ENCODE data around the gene TOX4.
"Not testable (repeated sequence)": the region's sequence is repeated elsewhere in the genome, so short reads cannot be mapped to it uniquely, and the experiment has no call there.

Gene TOX4

DNA sequence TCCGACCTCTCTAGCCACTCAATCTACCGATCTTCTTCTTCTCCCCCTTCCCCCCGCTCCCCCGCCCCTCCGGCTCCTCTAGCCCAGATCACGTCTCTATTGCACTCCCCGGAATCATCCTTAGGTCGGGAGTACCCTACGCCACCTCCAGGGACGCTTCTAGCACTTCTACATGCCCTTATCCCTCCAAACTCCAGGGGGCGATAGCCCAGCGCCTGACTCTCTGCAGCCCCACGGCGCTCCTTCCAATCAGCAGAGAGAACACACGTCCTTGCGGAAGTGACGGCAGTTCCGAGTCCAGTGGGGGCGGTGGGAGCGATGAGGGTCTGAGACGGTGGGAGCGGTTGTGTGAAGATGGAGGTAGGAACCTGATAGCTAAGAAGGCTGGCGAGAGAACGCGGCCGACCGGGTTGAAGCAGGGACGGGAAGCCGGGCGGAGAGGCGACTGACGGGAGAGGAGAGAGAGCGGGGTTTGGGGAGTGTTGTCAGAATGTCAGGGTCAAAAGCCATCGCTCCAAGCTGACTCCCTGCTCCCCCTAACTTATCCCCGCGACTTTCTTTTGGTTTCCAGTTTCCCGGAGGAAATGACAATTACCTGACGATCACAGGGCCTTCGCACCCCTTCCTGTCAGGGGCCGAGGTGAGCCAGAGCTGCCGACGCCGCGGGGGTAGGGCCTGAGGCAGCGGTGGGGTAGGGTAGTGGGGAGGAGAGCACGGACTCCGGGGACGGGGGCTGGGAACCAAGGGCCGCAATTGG is at the start of gene TOX4, which contains the start of gene RAB2B:
TOX4 (plus strand) TSS at position 271 of the 757 bp plus-strand sequence; CDS start at position 355, 84 bp downstream.
RAB2B (minus strand) TSS at position 35 of the 757 bp plus-strand sequence. CDS start 87 bp downstream, outside the sequence.
- peak; percentile 90 for DNase-seq

DNA sequence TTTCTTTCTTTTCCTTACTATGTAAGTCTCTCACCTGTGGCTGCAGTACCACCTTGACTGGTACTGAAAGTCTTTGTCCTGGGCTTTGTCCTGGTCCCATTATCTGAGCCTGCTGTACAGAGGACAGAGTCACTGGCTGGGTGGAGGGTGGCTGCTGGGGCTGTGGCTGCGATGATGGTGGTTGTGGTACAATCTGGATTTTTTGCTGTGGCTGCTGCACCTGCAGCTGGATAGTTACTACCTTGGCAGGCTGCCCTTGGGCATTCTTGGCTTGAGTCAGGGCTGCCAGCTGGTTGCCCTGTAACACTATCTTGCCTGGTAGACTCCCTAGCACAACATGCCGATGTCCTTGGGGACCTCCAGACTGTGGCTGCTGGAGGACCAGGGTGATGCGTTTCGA is 48.1 kb upstream of the TOX4 start:
- DNase-seq, result no peak

DNA sequence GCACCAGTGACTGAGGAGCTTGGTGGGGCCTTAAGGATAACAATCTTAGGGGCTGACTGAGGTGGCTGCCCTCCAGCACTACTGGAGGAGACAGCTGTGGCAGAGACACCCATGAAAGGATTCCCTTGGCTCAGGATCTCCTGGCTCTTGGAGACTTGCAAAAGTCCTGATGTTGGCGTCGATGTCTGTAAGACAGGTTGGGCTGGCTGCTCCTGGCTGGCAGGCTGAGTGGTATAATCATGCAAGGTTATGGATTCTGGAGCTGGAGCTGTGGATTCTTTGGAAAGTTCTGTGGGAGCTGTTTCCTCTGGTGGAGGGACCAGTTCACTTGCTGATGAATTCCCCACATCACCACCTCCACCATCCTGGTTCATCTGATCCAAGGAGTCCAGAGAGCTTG is 45.9 kb upstream of the TOX4 start:
- no peak for DNase-seq

DNA sequence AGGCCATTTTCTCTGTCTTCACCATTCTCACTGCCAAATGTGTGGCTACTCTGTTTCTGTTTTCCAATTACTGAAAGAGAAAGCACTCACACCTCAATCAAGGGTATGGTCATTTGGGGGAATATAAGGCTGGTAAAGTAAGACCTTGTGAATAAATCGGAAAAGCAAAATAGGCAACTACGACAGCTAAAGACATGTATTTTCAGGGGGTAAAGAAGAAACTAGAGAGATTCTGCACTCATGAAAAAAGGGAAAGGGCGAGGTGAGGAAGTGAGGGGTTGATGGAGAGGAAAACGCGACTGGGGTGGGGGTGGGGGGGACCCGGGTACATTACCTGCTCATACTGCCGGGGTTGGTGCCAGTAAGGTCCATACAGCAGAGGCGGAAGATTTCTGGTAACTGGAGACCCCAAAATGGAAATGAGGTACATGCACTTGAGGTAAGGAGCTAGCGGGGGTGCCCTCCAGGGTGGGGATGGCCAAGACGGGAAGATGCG is 40.4 kb upstream of the TOX4 start:
- no peak for DNase-seq

DNA sequence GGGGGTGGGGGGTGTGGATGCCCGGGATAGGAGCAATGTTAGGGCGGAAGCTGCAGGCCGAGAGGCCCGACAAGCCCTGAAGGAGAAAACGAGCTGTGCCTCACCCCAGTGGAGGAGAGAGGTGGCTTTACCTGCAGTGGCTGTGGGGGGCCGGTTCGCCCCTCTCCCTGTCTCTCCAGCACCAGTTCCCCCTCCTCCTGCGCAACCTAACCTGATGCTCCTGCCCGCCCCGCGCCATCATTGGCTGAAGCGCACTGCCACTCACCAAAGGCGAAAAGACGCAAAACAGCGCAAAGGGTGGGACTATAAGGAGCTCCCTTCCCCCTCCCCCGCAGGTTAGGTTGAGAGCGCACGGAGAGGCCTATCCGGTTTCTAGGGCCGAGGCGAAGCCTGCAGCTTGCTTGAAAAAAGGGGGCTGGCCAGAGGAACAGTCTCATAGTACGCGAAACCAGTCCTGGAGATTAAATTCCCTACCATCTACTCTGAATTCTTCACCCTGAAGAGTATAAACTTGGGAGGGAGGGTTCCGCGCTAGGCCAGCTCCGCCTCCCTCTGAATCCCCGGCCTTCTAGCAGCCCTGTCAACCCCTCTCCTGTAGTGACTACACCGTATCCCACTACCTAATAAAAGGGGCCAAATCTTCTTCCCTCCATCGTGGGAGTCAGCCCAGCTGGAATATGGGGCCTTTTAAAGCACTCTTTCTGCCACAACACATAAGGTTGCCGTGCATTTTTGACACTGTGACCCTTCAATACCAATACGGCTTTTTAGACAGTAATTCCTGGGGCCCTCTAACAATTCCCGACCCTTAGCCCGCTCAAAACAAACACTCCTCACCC is 39.7 kb upstream of the TOX4 start:
- DNase-seq, result peak; percentile 97

DNA sequence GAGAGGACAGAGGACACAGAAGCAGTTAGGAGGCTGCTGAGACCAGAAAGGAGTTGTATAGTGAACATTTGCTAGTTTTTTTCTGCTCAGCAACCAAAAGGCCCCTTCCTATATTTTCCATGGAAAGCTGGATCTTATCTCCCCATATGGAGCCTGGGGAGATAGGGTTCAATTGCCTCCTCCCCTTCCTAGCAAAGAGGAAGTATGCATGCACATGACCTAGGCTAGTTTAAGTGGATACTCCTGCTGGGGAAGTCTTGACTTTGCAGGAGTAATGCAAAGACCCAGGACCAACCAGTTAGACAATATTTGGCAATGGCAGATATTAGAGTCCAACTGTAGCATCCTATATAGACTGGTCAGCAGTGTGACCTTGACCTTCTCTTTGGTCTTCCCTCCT is 36.1 kb upstream of the TOX4 start:
- no peak for DNase-seq

DNA sequence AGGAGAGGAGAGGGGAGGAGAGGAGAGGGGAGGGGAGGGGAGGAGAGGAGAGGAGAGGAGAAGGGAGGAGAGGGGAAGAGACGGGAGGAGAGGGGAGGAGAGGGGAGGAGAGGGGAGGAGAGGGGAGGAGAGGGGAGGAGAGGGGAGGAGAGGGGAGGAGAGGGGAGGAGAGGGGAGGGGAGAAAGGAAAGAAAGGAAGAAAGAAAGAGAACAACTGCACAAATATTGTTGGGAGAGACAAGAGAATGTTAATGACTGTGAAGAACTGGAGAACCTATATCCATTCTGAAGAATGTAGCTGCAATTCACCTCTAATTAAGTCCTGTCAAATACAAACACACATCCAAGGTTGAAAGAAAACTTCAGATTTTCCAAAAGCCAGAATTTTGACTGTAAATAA is 34.3 kb upstream of the TOX4 start:
- DNase-seq, result not testable (repeated sequence)

DNA sequence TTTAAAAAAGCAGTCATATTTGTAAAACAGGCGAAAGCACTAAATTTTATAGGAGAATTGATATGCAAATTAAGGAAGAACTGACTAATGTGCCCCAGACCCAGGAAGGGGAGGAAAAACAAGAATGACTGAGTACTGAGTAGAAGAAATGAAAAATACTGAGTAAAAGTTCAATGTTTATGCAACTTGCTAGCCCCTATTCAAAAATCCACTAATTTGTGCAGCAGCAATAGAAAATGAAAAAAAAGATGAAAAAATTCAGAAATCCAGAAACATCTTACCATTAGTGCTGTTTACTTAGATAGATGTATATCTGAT is 27.1 kb upstream of the TOX4 start:
- DNase-seq, result no peak

DNA sequence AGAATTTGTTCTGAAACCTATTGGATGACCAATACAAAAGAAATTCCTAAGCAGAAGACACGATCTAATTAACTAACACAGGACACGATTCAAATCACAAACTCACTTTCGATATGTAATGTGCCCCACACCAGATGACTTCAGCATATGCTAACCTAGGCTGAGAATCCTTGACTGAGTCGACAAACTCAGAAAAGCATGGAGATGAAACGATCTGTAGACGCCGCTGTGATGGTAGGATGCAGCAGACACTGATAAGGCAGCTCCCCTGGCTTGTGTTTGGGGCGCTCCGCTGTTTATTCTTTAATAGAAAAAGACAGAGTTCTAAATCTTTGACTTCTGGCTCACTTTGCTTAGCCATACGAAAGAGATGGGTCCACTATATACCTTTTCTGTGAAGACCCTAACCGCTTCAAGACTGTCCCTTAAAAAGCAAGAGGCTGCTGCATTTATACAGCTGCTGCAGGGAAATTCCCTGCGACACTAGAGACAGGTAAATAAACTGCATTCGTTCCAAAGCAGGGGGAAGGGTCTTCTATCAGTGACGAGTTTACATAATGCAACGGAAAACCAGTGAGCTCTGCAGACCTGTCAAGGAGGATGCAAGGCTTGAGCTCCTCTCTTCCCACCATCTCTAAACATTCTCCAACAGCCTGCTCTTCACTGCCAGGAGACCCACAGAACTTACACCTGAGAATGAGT is 22.0 kb upstream of the TOX4 start:
- no peak for DNase-seq

DNA sequence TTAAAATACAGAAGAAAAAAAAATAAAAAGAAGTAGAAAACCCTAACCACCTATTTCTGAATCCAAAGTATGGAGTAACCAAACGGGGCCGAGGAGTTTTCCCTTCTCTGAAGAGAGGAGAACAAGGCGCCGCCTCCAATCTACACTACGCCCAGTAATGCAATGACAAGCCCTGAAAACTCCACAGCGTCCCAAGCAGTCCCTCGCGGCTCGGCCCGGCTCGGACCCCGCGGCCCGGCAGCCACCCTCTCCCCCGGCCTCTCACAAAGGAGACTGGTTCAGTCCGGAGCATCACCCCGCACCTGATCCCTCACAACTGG is 21.4 kb upstream of the TOX4 start:
- DNase-seq, result no peak

DNA sequence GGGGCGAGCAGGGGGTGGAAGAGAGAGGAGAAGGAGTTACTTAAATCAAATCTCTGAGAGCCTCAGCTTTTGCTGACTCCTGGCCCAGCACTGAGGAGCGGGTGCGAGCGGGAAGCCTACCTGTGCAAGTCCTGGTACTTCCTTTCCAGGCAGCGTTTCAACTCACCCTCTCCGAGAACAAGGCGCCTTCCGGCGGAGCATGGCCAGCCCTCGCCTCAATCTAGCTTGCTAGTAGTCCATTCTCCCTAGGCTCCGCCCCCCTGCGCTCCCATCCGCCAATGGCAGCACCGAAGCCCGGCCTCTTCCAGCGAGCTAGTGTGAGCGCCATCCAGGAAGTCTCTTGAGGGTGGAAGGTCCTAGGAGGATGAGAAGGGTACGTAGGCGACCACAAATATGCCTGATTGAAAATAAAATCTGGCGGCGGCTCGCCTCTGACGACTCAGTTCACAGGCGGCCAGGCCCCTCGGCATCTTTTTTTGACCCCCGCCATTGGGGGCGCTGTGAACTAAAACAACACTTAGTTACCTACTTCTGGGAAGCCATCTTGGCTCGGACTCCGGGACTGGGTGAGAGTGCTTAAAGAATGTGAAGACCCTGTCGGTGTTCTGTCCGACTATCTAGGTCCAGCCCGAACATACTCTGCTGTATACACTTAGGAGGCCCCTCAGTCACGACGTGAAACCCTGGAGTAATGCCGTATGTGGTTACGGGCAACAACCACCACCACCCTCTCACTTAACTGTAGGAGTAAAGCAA is 20.9 kb upstream of the TOX4 start, which contains the start of gene CHD8:
CHD8 (minus strand) TSS at position 212 of the 756 bp plus-strand sequence. CDS start 24,480 bp downstream, outside the sequence.
- DNase-seq, result peak; percentile 99

DNA sequence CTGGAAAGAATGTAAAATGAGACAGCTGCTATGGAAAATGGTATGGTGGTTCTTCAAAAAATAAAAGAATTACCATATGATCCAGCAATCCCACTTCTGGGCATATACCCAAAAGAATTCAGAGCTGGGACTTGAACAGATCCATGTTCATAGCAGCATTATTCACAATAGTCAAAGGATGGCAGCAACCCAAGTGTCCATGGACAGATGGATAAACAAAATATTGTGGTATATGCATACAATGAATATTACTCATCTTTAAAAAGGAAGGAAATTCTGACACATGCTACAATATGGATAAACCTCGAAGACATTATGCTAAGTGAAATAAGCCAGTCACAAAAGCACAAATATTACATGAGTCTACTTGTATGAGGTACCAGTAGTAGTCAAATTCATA is 9.4 kb upstream of the TOX4 start:
- no peak for DNase-seq

DNA sequence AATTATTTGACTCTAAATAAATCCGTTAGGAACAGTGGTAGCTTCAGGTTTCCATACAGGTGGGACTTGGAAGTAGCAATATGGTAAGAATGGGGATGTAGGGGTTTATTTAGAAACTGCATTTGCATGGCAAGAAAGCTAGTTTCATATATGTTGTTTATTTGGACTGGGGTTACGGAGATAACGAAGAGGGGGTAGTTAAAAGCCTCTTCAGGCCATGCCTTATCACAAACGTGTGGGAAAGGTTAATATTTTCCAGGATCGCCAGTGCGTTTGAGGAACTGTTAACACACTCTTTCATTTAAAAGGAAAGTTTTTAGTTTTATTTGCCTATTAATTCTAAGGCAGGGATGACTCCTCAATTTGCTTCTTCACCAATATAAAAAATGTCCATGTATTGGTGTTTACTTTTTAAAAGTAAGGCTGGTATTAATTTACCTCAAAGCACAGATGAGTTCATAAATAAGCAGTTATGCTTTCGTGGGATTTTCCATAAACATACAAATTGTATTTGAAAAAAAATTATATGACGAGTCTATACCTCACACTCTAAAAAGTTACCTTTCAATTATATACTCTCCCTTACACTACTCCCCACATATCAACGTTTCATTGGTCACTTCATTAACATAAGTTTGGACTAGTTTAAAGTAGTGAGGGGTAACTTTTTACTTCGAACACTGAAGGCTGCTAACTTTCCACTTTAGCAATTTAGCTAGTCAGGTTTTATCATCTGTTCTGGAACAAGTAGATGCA is 1.1 kb upstream of the TOX4 start:
- DNase-seq, result no peak

DNA sequence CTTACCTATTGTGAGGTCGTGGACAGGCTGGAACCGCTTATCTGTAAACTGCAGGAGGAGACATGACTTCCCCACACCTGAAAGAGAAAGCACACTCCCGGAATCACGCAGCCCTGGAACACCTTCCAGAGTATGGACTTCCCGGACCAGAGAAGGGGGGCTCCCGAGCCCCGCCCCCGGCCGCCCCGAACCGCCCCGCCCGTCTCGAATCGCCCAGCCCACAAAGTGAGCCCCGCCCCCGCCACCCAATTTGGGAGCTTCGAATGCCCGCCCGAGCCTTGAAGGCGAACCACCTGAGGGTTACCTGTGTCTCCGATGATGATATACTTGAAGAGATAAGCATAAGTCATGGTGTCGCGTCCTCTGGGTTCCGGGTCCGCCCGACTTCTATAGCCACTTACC is 471 bp upstream of the TOX4 start:
- no peak for DNase-seq

DNA sequence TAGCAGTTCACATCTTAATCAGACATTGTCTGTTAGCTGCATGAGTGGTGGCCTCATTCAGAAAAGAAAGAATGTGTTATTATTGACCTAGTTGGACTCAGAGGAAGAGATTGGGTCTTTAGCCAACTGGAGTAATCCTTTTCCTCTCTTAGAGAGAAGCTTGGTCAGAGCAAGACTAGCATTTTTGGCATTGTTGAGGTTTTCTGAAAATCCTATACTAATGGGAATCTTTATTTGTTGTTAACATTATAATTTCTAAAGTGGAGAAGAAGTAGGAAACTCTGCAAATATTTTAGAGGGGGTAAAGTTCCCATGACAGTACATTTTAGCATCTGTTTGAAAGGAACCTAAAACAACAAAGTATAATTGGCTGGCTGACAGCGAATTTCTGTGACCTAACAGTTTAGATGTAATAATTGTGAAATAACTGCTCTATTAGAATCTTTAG is 9.7 kb downstream of the TOX4 start:
- DNase-seq, result no peak

DNA sequence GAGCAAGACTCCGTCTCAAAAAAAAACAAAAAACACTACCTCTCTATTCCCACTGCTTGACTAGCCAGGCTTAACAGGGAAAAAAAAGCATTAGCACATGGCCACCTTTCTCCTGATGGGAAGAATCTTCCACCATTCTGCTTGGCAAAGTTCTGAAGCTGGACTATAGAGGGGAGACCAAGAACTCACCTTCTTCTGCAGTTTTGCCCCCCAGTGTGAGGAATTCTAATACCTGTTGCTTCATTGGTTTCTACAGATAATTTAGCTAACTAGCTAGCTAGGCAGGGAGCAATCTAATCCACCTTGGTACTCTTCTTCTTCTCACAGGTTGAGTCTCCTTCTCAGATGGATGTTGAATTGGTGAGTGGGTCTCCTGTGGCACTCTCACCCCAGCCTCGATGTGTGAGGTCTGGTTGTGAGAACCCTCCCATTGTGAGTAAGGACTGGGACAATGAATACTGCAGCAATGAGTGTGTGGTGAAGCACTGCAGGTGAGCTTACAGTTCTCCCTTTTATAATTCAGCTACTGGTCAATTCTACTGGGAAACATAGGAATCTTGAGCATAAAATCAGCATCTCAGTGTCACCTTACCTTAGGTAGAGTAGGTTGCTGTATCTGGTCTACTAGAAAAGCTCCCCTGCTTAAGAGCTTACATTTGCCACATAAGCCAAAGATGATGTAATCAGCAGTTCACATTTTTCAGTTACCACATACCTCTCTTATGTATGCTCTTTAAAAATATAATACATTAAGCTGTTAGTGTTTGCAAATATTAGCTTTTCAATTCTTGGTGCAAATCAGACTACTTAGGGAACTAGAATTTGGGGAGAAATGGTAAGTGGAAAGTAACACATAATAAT is 18.1 kb downstream of the TOX4 start:
- no peak for DNase-seq

DNA sequence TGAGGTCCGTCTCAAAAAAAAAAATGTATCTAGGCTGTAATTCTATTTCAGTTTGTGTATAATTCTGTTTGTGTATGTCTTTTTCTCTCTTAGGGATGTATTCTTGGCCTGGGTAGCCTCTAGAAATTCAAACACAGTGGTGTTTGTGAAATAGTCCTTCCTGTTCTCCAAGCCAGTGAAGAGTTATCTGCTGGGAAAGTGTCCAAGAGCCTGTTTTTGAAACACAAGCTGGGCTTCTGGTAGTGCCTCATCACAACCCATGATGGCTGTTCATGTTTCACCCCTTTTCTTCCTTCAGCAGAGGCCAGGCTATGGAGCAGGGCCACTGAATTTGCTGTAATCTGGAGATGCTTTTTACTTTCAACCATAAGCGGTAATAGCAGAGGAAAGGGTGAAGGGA is 19.5 kb downstream of the TOX4 start:
- no peak for DNase-seq

DNA sequence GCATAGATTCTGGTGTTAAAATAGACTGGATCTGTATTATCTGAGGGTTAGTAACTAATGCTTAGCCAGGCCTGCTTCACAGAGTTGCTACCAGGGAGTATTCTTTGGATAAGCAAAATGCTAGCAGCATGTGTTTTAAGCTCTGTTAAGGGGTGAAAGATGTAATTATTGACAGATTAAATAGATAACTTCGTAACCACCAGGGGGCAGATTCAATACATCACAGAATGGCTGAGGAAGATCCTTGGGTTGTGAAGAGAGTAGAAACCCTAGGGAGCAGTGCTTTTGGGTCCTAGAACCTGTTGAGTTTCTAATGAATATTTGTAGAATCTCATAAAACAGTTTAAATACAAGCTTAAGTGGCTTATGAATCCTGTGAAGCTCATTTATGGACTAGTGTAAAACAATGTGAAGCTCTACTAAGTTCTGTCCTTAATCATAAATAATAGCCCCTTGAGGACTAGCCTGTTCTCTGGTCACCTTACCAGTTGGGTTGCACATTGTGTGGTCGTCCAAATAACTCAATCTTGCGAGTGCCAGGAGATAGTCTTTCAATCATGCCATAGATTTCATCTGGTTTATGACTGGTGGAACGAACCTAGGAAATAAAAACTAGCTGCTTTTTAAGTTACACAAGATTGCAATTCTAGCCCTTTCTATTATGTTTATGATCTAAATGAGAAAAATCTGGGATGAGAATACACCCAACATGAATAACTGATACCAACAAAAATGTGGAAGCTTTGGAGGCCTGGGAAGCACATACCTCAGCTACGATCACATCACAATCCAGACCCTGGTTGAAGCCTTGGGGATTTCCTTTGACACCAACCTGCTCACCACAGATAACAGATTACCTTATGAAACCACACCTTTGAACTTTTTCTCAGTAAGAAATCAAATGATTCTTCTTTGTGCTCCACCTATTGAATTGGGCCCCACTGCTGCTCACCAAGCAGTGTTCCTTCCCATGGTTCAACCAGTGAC is 21.8 kb downstream of the TOX4 start:
- no peak for DNase-seq

DNA sequence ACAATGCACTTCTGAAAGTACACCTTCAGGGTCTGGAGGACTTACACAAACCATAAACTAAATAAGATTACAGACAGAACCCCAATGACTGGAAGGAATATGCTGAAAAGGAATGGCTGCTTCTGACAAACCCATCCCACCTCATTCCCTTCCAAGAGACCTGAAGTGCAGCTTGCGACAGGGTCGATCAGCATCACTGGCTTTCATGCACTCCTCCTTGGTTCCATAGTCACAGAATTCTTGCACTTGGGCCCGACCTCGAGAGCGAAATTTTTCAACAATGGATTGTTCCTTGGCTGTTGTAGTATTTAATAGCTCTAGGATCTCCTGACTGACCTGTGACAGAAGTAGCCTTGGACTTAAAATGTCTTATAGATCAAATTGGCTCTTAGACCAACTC is 24.6 kb downstream of the TOX4 start:
- DNase-seq, result no peak

DNA sequence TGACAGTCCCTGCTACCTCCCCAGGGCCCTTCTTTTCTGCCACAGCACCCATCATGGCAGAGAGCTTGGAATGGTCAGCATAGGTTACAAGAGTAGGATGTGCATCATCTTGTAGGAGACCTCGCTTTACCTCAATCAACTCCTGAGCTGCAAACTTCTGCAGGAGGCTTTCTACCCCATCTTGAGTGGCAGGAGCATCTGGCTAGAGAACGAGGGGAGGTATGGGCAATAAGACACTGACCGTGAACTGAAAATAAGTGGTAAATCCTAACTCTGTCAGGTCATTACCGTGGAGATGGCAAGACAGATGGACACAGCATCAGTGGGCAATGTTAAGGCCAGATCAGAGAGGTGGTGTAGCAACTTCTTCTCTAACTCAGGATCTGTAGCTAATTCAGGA is 26.4 kb downstream of the TOX4 start:
- no peak for DNase-seq

All from KG1 (cell line).